ENCODE data around the gene ZNHIT1. TPM values are rescaled to one million over a fixed set of nuclear protein-coding genes. Genes with fewer than 3 reads are reported as not detected.

ZNHIT1 gene
- total and polyA plus RNA-seq, 4 donors, result 52.7 to 149 (median 92.4) TPM

GRCh38 chr7:101255796-101256195 lies 37.8 kb downstream of the ZNHIT1 start:
- Histone ChIP-seq H3K4me3 (ENCODE audit: low read depth in 1 of 3, low read length in 3 of 3) (no peak overlapping the region), H3K4me1 (ENCODE audit: control insufficient read depth in 4 of 4, insufficient read depth in 4 of 4, low read length in 3 of 4) (peaks cover 0 to 14% (median 9%) of the 10 kb centered on the region in 4 donors), H3K9ac (ENCODE audit: low read depth in 1 of 2, low read length in 2 of 2) (no peak overlapping the region), H3K27ac (ENCODE audit: low read depth in 1 of 2, low read length in 2 of 2) (no peak overlapping the region), H3K27me3 (ENCODE audit: control insufficient read depth in 4 of 4, insufficient read depth in 4 of 4, low read length in 3 of 4) (no peaks in the 10 kb centered on the region), H3K9me3 (ENCODE audit: control insufficient read depth in 4 of 4, low read length in 3 of 4) (no peaks in the 10 kb centered on the region), H3K36me3 (ENCODE audit: control insufficient read depth in 4 of 4, insufficient read depth in 3 of 4, low read depth in 1 of 4, low read length in 3 of 4) (no peaks in the 10 kb centered on the region)
- WGBS, result 80% methylated on average over 4 of the region's 4 CpGs
- TF ChIP-seq SP1 (IDR thresholded peaks at IDR 0.05) (no peak), GABPA (IDR thresholded peaks at IDR 0.05 in 1 of 2, conservative IDR thresholded peaks at IDR 0.05 in 1 of 2) (no peak), RXRA (IDR thresholded peaks at IDR 0.05) (no peak), FOXA2 (IDR thresholded peaks at IDR 0.05) (no peak), EGR1 (IDR thresholded peaks at IDR 0.05; ENCODE audit: low read depth in 2 of 2) (no peak), HNF4G (IDR thresholded peaks at IDR 0.05) (no peak)
- TF ChIP-seq, protein P1, sequence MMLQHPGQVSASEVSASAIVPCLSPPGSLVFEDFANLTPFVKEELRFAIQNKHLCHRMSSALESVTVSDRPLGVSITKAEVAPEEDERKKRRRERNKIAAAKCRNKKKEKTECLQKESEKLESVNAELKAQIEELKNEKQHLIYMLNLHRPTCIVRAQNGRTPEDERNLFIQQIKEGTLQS (IDR thresholded peaks at IDR 0.05), result no peak
- TF ChIP-seq, protein P2, sequence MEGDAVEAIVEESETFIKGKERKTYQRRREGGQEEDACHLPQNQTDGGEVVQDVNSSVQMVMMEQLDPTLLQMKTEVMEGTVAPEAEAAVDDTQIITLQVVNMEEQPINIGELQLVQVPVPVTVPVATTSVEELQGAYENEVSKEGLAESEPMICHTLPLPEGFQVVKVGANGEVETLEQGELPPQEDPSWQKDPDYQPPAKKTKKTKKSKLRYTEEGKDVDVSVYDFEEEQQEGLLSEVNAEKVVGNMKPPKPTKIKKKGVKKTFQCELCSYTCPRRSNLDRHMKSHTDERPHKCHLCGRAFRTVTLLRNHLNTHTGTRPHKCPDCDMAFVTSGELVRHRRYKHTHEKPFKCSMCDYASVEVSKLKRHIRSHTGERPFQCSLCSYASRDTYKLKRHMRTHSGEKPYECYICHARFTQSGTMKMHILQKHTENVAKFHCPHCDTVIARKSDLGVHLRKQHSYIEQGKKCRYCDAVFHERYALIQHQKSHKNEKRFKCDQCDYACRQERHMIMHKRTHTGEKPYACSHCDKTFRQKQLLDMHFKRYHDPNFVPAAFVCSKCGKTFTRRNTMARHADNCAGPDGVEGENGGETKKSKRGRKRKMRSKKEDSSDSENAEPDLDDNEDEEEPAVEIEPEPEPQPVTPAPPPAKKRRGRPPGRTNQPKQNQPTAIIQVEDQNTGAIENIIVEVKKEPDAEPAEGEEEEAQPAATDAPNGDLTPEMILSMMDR (IDR thresholded peaks at IDR 0.05; ENCODE audit: low read depth, low read length, missing input control), result no peak
- DNase-seq (ENCODE audit: low spot score), result no peak

DNA sequence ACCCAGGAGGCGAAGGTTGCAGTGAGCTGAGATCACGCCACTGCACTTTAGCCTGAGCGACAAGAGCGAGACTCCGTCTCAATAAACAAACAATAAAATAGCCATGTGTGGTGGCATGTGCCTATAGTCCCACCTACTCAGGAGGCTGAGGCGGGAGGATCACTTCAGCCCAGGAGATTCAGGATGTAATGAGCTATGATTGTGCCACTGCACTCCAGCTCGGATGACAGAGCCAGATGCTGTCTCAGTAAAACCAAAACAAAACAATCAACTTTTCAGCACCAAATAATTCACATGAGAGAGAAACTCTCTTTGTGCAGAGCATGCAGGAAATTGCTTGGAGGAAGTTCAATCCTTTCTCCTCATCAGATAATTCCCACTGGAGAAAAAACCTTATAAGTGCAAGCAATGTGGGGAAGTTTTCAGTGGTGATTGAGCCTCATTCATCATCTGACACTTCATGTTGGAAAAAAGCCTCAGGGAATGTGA lies 40.3 kb downstream of the ZNHIT1 start:
- Histone ChIP-seq H3K36me3 (ENCODE audit: control insufficient read depth in 4 of 4, insufficient read depth in 3 of 4, low read depth in 1 of 4, low read length in 3 of 4) (no peaks in the 10 kb centered on the region), H3K9me3 (ENCODE audit: control insufficient read depth in 4 of 4, low read length in 3 of 4) (no peaks in the 10 kb centered on the region), H3K27me3 (ENCODE audit: control insufficient read depth in 4 of 4, insufficient read depth in 4 of 4, low read length in 3 of 4) (no peaks in the 10 kb centered on the region), H3K27ac (ENCODE audit: low read depth in 1 of 2, low read length in 2 of 2) (no peak overlapping the region), H3K4me1 (ENCODE audit: control insufficient read depth in 4 of 4, insufficient read depth in 4 of 4, low read length in 3 of 4) (no peaks in the 10 kb centered on the region), H3K4me3 (ENCODE audit: low read depth in 1 of 3, low read length in 3 of 3) (no peak overlapping the region), H3K9ac (ENCODE audit: low read depth in 1 of 2, low read length in 2 of 2) (no peak overlapping the region)
- TF ChIP-seq HNF4G (IDR thresholded peaks at IDR 0.05), result no peak
- no peak for TF ChIP-seq FOXA1 (IDR thresholded peaks at IDR 0.05)
- no peak for TF ChIP-seq HNF4A (conservative IDR thresholded peaks at IDR 0.05)
- TF ChIP-seq REST (IDR thresholded peaks at IDR 0.05), result no peak
- TF ChIP-seq, protein P2 (IDR thresholded peaks at IDR 0.05; ENCODE audit: low read depth, low read length, missing input control), result no peak
- TF ChIP-seq JUND (IDR thresholded peaks at IDR 0.05), result no peak
- TF ChIP-seq, protein P1 (IDR thresholded peaks at IDR 0.05), result no peak
- no peak for TF ChIP-seq ZBTB33 (IDR thresholded peaks at IDR 0.05)
- no peak for TF ChIP-seq SP1 (IDR thresholded peaks at IDR 0.05)
- WGBS, result 77% methylated on average over 7 of the region's 7 CpGs
- no peak for DNase-seq (ENCODE audit: low spot score)

Measured in liver (tissue), 9 donors.